Activated T-helper 9 cell treated with anti-CD3 and anti-CD28 coated beads, Interleukin-2, amount 50 U/mL, for 16 hours (primary cell): Measurements from ENCODE around the gene VWA5B2.

ENCODE experiments used
- DNase-seq: peaks from one replicate; pipeline ENCODE4 v3.0.0-alpha.2; 2020; ENCODE audit warnings: low read depth

Gene VWA5B2

GRCh38 chr3:184277366-184277765 lies 48.0 kb downstream of the VWA5B2 start:
- no peak for DNase-seq

- no peak for DNase-seq
Measured at GRCh38 chr3:184282941-184283340, 53.6 kb downstream of the VWA5B2 start.

- DNase-seq: no peak
Measured at GRCh38 chr3:184283681-184284080, 54.3 kb downstream of the VWA5B2 start.

- DNase-seq: no peak
Measured at GRCh38 chr3:184284696-184285095, 55.3 kb downstream of the VWA5B2 start.

- peak; percentile 54 for DNase-seq
Measured at GRCh38 chr3:184289426-184289938, 60.1 kb downstream of the VWA5B2 start.

- DNase-seq: no peak
Measured at GRCh38 chr3:184290331-184290730, 60.9 kb downstream of the VWA5B2 start.

- DNase-seq: no peak
Measured at GRCh38 chr3:184291044-184291737, 61.8 kb downstream of the VWA5B2 start.
